HG03575 (cell line): ENCODE results near the gene SLC25A19.

ENCODE experiments used
- ATAC-seq: cut with Tn5 transposase; IDR thresholded peaks from one replicate; pipeline ENCODE4 v1.9.1; 2021; ENCODE audit not compliant: unreplicated experiment, insufficient number of reproducible peaks, low FRiP score; ENCODE audit errors: extremely low read depth

The SLC25A19 gene

DNA sequence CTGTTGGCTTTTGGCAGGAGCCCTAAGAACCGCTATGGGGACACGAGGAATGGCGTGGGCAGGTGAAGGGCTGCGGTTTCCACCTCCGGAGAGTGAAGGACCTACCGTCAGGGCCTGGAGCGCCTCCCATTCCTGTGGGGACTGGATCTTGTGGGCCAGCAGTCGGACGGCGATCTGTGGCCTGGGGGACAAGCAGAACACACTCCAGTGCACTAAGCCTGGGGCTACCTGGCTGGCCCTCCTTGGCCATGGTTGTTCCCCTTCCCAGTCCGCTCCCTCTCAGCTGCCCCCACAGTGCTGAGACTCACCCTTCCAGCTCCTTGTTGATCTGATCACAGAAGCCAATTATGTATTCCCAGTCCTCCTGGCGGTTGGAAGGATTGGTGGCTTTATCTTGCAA is 42.8 kb downstream of the SLC25A19 start:
- ATAC-seq = no peak

DNA sequence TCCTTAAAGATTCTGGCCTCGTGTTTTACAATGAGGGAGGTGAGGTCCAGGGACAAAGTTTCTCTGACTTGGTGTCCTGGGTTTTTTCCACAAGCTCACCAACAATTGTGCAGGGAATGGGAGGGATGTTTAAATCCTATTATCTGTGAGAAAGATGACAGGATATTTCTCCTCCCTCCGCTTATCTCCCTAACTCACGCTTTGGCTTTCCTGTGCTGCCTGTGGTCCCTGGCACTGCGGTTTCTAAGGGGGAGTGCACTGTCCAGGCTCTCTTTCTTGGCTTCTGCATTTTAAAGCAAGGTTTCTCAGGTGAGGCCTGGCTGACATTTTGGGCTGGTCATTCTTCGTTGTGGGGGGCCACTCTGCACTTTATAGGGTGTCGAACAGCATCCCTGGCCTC is 44.2 kb downstream of the SLC25A19 start:
- no peak for ATAC-seq

DNA sequence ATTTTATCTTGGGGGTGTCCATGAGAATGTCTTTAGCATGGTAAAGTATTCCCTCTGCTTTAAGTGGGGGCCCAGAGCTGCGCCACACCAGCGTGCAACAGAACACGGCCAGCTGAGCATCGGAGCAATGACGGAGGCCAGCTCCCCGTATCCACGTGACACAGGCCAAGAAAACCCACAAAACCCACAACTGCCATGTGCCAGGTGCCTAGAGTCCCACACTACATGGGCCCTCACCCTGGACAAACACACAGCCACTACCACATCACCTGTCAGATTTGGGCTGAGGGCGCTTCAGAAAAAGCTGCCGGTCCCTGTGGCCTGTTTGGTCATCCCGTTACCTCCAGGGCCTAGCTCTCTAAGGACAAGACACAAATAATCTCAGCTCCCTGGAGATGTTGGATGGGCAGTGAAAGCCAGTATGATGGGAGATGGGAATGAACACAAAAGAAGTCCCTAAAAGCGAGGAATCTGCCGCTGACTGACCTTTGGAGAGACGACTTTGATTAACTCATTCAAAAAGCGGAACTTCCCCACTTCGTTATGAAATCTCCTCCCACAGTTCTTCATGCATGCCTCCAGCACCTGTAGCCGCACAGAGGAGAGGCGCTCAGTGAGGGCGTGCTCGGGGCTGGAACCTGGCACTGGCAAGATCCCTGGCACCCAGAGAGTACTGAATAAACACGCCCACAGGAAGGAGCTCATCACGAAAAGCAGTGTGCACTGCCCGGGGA is 44.9 kb downstream of the SLC25A19 start:
- ATAC-seq = no peak

DNA sequence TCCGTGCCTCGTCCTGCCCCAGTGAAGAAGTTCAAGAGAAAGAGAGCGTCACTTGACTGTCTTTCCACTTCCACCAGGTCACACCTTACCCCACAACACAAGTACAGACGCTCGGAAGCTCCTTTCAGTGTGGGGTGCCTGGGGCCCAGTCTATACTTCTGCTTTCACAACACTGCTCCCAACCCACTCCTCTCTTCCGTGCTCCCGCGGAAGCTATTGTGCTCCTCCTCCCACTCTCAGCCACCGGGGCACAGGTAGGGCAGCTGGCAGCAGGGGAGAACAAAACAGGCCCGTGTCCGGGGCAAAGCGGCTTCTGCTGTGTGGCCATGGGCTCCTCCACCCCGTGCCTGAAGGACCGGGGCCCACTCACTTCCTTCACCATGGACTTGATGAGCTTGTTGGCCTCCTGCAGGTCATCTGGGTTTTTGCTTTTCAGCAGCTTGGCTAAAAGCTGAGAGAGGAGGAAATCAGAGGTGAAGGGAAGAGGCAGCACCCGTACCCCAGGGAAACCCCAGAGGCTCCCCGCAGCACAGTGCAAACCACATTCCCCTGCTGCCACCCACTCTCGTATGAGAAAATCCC is 46.7 kb downstream of the SLC25A19 start:
- ATAC-seq = no peak

DNA sequence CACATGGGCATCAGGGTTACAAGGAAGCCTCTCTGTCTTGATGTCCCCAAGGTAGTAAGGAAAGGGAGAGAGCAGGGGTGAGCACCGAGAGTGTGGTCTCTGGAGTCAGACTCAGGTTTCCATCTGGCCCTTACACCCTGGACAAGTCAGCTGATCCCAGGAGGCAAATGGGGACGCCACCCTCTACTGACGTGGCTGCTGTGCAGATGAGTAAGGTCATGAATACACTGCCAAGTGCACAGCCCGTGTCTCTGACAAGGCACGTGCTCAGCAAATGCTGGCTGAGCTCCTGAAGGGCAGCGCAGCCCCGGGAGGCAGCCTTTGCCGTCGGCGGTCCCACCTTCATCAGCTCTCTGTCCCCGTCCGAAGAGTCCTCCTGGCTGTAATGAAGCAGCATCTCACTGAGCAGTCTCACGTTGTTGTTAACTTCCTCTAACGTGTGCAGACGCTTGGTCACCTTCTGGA is 47.2 kb downstream of the SLC25A19 start:
- ATAC-seq = no peak

DNA sequence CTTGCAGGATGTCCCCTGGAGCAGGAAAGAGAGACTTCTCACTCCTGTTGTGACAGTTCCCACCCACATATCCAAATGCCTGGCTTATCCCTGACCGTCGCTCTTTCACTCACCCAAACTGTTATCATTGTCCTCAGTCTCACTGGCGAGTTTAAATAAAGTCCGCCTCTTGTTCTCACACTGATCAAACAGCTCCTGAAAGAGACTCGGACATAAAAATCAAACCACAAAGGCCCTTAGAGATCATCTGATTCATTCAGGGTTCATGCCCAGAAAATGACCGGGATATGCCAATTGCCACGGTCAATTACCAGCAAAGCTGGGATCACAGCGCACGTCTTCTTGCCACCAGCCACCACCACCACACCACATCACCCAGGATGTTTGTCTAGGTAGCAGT is 47.7 kb downstream of the SLC25A19 start:
- no peak for ATAC-seq

DNA sequence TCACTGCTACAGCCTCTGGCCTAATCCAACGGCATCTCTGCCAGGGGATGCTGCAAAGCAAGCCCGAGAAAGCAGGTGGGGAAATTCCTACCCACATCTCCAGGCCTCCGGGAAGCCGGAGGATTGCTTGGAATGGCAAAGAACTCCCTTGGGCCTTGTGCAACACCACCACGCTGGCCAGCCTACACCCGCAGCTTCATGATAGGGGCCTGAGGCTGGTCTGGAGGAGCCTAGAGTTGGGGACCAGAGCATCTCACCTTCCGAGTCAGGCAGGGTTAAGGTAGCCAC is 48.1 kb downstream of the SLC25A19 start:
- ATAC-seq = no peak

DNA sequence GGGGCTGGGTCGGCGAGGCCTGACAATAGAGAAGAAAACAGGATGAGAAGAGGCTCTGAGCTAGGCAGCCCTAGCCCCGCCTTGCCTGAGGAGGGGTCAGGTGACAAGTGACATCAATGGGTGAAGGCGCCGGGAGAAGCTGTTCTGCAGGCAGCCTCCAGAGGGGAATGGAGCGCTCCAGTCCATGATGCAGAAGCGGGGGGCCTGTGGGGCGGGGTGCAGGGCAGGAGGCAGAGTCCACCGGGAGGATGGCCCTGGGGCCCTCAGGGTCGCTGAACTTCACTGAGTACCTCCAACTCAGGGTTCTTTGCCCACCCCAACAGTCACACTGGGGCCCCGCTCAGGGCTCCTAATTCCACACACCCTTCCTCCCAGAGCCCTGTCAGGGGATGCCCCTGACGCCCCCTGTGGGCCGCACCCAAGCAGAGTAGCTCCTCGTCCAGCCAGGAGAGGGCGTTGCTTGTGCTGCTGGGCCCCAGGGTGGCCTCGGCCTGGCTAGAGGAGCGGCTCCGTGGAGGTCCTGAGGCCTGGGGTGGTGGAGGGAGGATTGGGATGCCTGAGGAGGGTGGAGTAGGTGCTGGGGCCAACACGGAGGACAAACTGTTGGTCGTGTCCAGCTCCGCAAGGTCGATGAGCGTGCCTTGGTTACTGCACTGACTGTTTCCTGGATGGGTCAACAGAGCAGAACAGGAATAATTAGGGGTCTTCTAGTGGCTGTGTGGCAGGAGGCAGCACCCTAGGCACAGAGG is 48.7 kb downstream of the SLC25A19 start:
- ATAC-seq = no peak

DNA sequence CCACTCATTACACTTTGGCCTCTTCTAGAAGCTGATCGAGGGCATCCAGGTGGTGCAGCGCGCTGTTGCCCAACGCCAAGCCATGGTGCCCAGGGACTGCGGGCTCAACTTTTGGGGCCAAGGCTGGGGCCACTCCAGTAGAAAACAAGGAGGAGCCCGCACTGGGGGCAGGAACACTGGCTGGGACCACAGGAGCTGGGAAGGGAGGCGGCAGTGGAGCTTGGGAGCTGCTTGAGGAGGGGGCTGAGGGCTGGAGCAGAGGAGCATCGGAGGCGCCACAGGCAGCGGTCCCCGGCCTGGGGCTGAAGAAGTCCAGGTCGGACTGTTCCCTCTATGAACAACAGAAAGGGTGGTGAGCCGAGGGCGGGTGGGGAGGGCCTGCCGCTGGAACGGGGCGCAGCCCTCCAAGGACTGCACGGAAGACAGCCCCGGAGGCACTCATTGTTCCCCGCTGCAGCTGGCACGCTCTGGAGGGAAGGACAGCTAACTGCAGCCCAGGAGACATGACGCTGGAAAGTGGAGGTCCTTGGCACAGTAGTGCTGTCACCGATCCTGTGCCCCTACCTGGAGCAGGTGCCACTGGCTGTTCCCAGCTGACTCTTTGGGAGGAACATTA is 49.3 kb downstream of the SLC25A19 start:
- no peak for ATAC-seq

DNA sequence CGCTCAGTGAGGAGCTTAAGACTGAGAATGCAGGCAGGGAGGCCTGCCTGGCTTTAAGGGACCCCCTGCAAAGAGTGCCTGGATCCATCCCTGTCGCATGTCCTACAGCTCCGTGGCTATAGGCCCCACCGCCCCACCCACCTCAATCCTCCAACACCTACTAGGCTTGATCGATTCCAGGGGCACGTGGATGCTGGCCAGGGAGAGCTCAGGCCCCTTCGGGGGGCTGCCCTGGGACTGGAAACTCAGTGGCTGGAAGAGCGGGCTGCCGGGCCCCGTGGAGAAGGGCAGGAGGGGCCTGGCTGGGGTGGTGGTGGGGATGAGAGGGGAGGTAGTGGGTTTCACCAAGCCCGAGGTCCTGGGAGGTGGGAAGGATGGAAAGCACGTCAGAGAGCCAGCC is 50.0 kb downstream of the SLC25A19 start:
- no peak for ATAC-seq

DNA sequence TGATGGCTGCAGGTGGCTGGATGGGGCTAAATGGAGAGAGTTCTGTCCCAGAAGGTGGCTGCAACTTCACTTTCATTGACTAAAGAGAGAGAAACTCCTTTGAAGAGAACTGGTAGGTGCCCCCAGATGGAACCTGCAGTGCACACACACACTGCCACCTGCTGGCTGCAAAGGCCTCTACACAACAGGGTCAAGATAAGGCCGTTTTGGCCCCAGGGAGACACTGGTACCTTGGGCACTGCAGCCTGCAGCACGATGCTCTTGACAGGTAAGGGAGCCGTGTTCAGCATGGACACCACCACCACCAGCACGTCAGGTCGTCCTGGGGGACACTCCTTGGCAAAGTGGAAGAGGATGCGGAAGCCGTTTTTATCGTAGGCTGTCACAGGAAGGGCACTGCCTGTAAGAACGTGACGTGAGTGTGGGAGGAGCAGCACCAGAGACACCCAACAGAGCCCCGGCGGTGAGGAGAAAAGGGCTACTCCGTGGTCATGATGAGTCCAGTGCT is 50.5 kb downstream of the SLC25A19 start:
- ATAC-seq = no peak

DNA sequence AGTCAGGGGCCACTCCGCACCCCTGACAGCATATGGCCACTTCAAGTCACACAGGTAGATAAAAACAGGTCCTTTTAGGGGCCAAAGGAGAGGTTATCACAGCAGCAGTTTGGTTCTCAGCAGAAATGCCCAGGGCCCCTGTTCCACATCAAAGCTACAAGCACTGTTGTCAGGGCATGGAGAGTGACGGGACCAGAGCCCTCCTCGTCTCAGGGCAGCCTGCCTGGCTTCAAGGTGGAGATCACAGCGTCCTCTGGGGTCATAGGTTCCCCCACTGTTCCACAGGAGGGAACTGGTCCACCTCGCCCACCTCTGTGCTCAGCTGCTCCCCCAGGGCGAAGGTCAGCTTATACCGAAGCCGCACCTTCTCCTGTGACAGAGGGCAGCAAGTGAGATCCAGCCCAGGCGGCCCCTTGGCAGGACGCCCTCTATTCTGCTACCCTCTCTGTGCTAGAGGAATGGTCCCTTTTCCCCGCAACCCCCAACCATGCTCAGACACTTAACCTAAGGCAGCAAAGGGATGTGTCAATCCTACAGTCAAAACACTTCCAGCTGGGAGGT is 51.1 kb downstream of the SLC25A19 start:
- ATAC-seq = no peak

DNA sequence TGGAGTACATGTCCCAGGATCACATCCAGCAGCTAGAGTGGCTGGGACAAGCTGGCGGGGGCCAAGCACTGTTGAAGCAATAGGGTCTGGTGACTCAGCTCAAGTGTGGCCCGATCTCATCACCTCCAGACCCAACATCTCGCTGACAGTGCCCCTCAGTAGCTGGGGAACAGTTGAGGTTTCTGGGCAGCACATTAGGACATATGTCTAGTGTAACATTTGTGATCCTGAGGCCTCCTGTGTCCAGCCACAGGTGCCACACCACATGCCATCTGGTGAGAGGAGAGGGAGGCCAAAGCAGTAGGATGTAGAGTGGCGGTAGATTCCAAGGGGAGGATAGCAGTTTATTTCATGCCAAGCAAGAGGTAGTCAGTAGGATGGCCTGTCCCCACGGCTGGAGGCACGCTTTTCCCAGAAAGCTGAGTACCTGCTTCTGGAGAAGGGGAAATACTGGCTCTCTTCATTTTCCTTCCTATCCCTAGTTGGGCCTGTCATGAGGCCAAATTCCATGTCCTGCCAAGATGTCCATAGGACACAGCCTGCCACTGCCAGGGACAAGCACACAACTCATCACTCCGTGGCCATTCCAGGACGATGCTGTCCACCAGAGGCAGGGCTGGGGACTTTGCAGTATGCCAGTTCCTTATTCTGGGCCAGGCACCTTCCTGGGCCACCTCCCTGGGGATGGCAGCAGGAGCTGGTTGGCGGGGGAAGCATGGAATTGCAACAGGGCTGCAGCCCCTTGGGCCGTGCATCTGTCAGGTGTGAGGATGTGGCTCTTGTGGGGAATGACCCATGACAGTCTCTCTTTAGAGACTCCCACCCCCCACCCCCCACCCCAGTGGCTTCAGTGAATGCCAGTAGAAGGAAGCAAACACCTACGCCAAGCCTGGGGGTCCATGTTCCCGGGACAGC is 51.9 kb downstream of the SLC25A19 start:
- ATAC-seq = no peak

DNA sequence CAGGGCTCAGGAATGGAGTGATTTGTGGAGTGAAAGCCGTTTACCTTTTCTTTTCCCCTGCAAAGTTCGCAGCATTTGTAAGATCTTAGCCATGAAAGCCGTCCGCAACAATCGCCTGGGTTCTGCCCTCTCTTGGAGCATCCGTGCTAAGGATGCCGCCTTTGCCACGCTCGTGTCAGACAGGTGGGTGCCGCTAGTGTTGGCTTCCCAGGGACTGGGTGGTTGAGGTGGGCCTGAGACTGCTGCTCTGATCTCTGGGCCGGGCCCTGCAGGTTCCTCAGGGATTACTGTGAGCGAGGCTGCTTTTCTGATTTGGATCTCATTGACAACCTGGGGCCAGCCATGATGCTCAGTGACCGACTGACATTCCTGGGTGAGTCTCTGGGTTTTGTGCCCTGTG is 56.4 kb downstream of the SLC25A19 start:
- ATAC-seq = no peak

DNA sequence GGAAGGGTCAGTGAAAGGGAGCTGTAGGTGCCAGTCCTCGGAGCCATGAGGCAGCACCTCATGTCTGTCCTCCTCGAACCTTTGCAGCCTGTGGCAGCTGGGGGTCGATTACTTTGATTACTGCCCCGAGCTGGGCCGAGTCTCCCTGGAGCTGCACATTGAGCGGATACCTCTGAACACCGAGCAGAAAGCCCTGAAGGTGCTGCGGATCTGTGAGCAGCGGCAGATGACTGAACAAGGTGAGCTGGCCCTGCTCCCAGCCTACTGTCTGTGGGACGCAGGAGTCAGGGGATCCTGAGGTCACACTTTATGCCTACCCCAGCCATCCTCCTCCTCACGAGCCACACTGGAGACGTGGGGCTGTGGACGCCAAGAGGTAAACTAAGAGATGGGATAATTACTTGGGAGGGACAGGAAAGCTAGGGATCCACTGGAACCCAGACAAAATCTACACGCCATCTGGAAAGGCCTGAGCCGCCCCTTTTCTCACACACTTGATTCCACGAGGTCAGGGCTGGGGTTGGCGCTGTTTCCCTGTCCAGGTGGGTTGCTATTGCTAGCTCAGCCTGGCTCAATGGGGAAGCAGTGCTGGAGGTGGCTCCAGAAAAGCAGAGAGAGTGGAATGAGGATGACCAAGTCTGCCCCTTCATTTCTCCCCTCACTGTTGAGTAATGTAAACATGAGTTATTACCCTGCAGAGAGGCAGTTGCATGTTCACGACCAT is 57.3 kb downstream of the SLC25A19 start:
- ATAC-seq = no peak

DNA sequence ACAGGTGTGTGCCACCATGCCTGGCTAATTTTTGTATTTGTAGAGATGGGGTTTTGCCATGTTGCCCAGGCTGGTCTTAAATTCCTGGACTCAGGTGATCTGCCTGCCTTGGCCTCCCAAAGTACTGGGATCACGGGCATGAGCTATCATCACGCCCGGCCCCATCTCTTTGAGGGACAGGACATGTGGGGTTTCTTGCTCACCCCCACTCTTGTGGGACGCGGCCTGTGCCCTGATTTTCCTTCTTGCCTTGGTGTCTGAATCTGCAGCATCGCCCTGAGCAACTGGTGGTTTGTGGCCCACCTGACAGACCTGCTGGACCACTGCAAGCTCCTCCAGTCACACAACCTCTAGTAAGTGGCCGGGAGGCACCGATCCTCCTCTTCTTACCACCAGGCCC is 58.2 kb downstream of the SLC25A19 start:
- no peak for ATAC-seq

DNA sequence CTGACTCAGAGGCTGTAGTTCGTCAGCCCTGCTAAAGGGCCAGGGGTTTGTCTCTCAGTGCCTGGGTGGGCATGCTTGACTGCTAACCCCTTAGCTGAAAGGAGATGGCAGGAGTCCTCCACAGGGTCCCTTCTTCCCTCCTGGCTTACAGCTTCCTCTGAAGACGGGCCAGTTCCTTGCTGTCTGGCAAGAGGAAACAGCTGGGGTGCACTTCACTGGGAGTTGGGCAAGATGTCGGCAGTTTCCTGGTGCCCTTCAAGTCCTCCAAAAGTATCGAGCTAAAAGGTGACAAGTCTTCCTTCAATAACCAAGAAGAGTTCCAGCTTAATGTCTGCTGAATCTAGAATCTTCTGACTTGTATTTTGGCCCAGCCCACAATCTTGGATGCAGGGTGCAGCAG is 60.4 kb downstream of the SLC25A19 start:
- no peak for ATAC-seq

DNA sequence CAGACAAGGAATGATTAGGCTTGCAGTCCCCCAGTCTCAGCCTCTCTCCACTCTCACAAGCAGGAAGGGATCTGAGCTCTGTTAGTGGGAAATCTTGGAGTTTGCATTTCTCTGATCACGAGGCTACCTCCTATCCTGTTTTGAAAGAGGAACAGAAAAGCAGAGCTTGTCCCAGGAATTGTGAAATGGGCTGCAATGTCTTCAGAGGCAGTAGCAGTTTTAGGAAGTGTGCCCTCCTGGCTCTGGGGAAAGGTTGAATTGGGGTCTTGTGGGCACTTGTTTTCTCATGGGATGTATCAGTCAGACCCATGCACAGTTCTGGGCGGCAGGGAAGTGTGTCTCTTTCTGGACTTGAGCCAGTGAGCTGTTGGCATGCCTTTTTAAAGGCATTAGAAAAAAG is 60.9 kb downstream of the SLC25A19 start:
- no peak for ATAC-seq
